Chondrocyte (in vitro differentiated cells): ENCODE results near the gene EIF3M. TPM values are rescaled to one million over a fixed set of nuclear protein-coding genes. Genes with fewer than 3 reads are reported as not detected.

Experiments used
- DNase-seq: peaks from one replicate; pipeline ENCODE4 v3.0.0; 2021; ENCODE audit warnings: mixed read lengths, low spot score
- H3K27ac Mint-ChIP-seq: one replicate; pipeline ENCODE4 v1.8.0; 2021; ENCODE audit warnings: mild to moderate bottlenecking, moderate library complexity, mixed read lengths; ENCODE audit not compliant: unreplicated experiment
- H3K27me3 Mint-ChIP-seq: 2 replicates; pipeline ENCODE4 v1.8.0; 2021; ENCODE audit warnings: low read depth, mixed read lengths
- H3K36me3 Mint-ChIP-seq: 2 replicates; pipeline ENCODE4 v1.8.0; 2021; ENCODE audit warnings: low read depth, mixed read lengths
- H3K4me1 Mint-ChIP-seq: 2 replicates; pipeline ENCODE4 v1.8.0; 2021; ENCODE audit warnings: low read depth, mild to moderate bottlenecking, mixed read lengths
- H3K4me3 Mint-ChIP-seq: one replicate; pipeline ENCODE4 v1.8.0; 2021; ENCODE audit warnings: mild to moderate bottlenecking, moderate library complexity, mixed read lengths; ENCODE audit not compliant: unreplicated experiment
- H3K9me3 Mint-ChIP-seq: 2 replicates; pipeline ENCODE4 v1.8.0; 2021; ENCODE audit warnings: low read depth, mixed read lengths
- total RNA-seq: library from RNA; stranded (reverse); gene quantifications from 3 replicates; pipeline ENCODE4 v1.2.1, GENCODE V29; 2021
- TF ChIP-seq, protein P1 (sequence below): fragments of 200-600 bp; sonication (generic); IDR thresholded peaks from 2 replicates; pipeline ENCODE4 v1.5.0; 2021; ENCODE audit warnings: antibody characterized with exemption, mild to moderate bottlenecking, moderate library complexity

EIF3M gene
- total RNA-seq, 1 donor from 2014 or later = 195 TPM

DNA sequence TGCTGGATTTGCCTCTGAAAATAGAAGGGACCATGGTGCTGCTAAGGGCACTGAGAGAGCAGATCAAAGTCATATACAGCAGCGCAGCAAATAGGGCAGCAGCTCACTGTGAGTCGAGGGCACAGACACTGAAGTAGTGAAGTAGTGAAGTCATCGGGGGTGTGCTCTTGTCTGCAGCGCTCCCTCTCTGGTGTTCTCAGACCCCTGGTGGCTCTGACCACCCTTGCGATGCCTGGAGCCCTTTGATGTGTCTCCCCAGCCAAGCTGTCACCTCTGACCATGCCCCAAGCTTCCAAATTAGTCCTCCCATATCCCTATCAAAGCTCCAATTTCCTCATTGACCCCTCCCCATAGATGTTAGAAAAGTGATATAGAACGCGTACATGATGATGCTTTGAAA, 27.7 kb upstream of the EIF3M start:
- TF ChIP-seq, protein P1, sequence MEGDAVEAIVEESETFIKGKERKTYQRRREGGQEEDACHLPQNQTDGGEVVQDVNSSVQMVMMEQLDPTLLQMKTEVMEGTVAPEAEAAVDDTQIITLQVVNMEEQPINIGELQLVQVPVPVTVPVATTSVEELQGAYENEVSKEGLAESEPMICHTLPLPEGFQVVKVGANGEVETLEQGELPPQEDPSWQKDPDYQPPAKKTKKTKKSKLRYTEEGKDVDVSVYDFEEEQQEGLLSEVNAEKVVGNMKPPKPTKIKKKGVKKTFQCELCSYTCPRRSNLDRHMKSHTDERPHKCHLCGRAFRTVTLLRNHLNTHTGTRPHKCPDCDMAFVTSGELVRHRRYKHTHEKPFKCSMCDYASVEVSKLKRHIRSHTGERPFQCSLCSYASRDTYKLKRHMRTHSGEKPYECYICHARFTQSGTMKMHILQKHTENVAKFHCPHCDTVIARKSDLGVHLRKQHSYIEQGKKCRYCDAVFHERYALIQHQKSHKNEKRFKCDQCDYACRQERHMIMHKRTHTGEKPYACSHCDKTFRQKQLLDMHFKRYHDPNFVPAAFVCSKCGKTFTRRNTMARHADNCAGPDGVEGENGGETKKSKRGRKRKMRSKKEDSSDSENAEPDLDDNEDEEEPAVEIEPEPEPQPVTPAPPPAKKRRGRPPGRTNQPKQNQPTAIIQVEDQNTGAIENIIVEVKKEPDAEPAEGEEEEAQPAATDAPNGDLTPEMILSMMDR = no peak
- Mint-ChIP-seq H3K9me3 (no peaks in the 10 kb centered on the region), H3K4me3 (no peak overlapping the region), H3K27me3 (peaks cover 10% of the 10 kb centered on the region), H3K36me3 (no peaks in the 10 kb centered on the region), H3K4me1 (no peaks in the 10 kb centered on the region), H3K27ac (no peak overlapping the region)
- DNase-seq = no peak

DNA sequence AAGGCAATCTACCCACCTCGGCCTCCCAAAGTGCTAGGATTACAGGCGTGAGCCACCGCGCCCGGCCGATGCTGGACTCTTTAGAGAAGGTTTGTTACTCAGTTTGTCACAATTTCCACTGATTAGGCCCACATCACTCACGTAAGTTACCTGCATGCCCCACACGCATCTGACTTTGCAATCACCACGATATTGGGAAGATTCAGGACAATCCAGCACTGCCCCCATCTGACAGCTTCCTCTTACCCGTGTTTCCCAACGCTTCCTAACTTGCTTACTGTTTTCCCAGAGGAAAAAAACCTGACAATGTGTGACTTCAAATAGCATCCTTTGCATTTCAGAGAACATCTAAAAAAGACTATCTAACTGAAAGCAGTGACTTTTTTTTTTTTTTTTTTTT, 21.8 kb upstream of the EIF3M start:
- no peaks in the 10 kb centered on the region for H3K4me1 Mint-ChIP-seq
- no peak overlapping the region for H3K4me3 Mint-ChIP-seq
- H3K27me3 Mint-ChIP-seq = no peaks in the 10 kb centered on the region
- TF ChIP-seq, protein P1 = no peak
- no peak for DNase-seq
- no peak overlapping the region for H3K27ac Mint-ChIP-seq
- no peaks in the 10 kb centered on the region for H3K9me3 Mint-ChIP-seq
- no peaks in the 10 kb centered on the region for H3K36me3 Mint-ChIP-seq

DNA sequence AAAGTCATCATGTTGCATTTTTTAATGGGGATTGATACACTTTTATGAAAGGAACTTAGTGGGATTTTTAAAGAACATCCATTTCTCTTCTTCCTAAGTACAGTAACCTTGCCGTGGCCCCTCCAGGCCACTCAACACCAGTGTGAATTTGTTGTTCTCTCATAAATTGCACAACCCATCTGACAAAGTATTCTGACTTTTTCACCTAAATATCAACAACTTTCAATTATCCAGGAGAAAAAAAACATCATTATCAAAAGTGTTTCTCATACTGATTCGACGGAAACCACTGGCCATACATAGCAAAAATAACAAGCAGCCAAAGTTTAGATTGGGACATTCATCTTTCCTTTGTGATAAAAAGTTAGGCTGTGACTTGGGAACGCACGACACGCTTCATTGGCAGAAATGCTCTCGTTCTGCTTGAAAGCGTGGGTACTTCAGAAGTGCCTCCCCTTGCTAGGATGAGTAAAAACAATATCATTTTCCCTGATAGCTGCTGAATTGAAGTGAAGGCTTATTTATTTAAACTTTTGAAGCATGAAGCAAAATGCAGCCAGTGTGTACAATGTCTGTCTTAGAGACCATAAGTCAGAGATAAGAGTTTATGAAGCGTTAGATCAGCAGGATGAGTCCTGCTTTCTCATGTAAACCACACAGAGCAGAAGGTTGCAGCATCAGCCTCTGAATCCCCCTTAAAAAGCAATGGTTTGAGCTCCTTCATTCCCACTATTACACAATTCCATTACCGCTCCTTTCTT, 20.6 kb upstream of the EIF3M start:
- Mint-ChIP-seq H3K9me3 (no peaks in the 10 kb centered on the region), H3K4me1 (no peaks in the 10 kb centered on the region), H3K36me3 (no peaks in the 10 kb centered on the region), H3K27ac (no peak overlapping the region), H3K27me3 (no peaks in the 10 kb centered on the region), H3K4me3 (no peak overlapping the region)
- no peak for DNase-seq
- TF ChIP-seq, protein P1 = no peak

DNA sequence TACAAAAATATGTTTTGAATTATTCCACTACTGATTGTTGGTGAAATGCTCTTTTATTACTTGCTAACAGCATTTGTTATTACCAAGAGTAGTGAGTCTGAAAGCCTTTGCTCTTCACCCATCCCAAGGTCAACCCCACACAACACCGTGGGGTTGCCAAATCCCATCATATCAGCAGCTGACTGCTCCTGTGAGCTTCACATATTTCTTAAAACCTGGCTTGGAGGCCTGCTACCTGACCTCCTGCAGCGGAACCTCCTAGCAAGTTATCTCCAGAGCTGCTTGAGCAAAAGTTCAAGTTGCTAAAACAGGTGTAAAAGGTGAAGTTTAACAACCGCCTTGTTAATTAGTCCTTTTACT, 20.1 kb upstream of the EIF3M start:
- H3K4me3 Mint-ChIP-seq = no peak overlapping the region
- no peaks in the 10 kb centered on the region for H3K36me3 Mint-ChIP-seq
- no peak overlapping the region for H3K27ac Mint-ChIP-seq
- no peaks in the 10 kb centered on the region for H3K4me1 Mint-ChIP-seq
- TF ChIP-seq, protein P1 = no peak
- no peaks in the 10 kb centered on the region for H3K9me3 Mint-ChIP-seq
- H3K27me3 Mint-ChIP-seq = no peaks in the 10 kb centered on the region
- DNase-seq = no peak

DNA sequence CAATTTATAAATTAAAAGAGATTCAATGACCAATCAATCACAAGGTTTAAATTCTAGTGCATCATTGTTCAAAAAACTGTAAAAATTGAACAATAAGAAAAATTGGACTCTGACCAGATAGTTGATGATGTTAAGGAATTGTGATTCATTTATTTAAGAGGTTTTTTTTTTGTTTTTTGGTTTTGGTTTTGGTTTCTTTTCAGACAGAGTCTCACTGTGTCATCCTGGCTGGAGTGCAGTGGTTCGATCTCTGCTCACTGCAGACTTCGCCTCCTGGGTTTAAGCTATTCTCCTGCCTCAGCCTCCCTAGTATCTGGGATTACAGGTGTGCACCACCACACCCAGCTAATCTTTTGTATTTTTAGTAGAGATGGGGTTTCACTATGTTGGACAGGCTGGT, 17.1 kb upstream of the EIF3M start:
- no peak for DNase-seq
- H3K4me3 Mint-ChIP-seq = no peak overlapping the region
- peaks cover 14% of the 10 kb centered on the region for H3K27me3 Mint-ChIP-seq
- H3K4me1 Mint-ChIP-seq = no peaks in the 10 kb centered on the region
- H3K9me3 Mint-ChIP-seq = no peaks in the 10 kb centered on the region
- TF ChIP-seq, protein P1 = no peak
- peaks cover under 1% of the 10 kb centered on the region for H3K36me3 Mint-ChIP-seq
- no peak overlapping the region for H3K27ac Mint-ChIP-seq
